ENCODE data around the gene ATPAF2. TPM values are rescaled to one million over a fixed set of nuclear protein-coding genes. Genes with fewer than 3 reads are reported as not detected.
A peak's percentile ranks its signal among the peaks of the same experiment; 100 is the strongest.

Gene ATPAF2
- total RNA-seq, 1 experiment from 2014 or later, result 17.8 TPM

DNA sequence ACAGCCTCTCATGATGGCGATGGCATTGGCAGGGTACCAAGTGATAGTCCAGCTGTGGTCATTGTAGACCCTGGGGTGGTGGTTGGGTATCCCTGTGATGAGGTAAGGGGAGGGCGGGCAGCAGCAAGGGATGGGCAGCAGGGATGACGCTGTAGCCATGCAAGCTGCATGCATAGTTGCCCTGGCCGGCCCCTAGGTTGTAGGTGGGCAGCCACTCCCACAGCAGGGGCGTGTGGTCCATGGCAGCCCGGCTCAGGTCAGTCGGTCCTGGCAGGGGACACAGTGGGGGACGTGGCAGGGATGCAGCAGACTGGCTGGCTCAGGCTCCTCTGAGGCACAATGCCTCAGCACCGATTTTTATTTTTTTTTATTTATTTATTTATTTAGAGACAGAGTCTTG, 57.6 kb downstream of the ATPAF2 start:
- no peaks in the 10 kb centered on the region for H3K36me3 ChIP-seq
- H3K27ac ChIP-seq, result no peak overlapping the region
- H3K9me3 ChIP-seq (replicated peaks), result no peaks in the 10 kb centered on the region
- no peaks in the 10 kb centered on the region for H3K4me1 ChIP-seq (replicated peaks)
- H3K4me3 ChIP-seq, result no peak overlapping the region
- no peak for DNase-seq (ENCODE audit: low read depth in 1 of 2, low spot score in 2 of 2)
- no peaks in the 10 kb centered on the region for H3K27me3 ChIP-seq (replicated peaks)

DNA sequence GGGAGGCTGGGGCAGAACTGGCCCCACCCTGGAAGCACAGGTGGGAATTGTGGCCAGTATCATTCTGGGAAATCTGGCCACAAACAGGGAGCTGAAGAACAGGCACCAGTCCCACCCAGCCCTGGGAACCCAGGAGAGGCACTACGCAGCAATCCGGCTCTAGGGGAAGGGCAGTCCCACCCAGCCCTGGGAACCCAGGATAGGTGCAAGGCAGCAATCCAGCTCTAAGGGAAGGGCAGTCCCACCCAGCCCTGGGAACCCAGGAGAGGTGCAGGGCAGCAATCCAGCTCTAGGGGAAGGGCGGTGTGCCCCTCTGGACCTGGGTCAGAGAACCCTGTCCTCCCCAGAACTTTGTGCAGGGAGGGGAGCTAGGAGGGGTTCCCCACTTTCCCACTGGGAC, 59.2 kb downstream of the ATPAF2 start:
- Histone ChIP-seq H3K27me3 (replicated peaks) (no peaks in the 10 kb centered on the region), H3K36me3 (no peaks in the 10 kb centered on the region), H3K9me3 (replicated peaks) (no peaks in the 10 kb centered on the region), H3K4me1 (replicated peaks) (no peaks in the 10 kb centered on the region), H3K4me3 (no peak overlapping the region), H3K27ac (no peak overlapping the region)
- no peak for DNase-seq (ENCODE audit: low read depth in 1 of 2, low spot score in 2 of 2)

DNA sequence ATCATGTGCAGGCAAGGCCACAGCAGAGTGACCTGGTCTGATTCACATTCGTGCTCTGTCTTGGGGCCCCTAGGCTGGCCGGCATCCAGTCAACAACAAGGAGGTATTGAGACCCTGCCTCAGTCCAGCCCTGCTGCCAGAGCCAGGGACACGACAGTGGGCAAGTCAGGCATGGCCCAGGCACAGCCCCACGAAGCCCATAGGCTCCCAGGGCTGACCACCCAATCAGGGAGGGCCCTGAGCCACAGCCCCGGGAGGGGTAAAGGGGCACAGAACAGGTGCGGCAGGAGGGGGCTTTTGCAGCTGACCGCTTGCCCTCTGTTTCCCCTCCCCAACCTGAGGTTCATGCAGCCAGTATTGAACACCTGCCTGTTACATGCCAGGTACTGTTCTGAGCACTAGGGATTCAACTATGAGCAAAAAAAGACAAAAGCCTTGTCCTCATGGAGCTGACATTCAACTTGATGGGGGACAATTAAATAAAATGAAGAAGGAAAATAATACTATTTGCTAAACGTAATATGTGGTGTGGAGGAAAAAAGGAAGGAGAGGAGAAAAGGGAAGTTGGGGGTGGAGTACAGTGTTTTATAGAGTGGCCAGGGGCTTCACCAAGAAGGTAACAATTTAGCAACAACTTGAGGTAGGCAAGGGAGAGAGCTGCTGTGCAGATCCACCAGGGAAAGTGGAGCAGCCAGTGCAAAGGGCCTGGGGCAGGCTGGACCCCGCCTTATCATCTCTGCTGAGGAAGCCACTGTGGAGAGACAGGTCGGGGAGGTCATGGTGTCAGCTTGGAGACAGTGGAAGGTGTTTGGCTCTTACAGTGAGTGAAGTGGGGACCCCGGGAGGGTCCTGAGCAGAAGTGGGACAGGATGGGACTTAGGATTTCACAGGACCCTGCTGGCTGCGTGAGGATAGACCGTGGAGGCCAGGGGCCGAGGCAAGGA, 60.2 kb downstream of the ATPAF2 start:
- Histone ChIP-seq H3K4me3 (no peak overlapping the region), H3K4me1 (replicated peaks) (no peaks in the 10 kb centered on the region), H3K9me3 (replicated peaks) (no peaks in the 10 kb centered on the region), H3K27ac (no peak overlapping the region), H3K36me3 (no peaks in the 10 kb centered on the region), H3K27me3 (replicated peaks) (no peaks in the 10 kb centered on the region)
- no peak for DNase-seq (ENCODE audit: low read depth in 1 of 2, low spot score in 2 of 2)

DNA sequence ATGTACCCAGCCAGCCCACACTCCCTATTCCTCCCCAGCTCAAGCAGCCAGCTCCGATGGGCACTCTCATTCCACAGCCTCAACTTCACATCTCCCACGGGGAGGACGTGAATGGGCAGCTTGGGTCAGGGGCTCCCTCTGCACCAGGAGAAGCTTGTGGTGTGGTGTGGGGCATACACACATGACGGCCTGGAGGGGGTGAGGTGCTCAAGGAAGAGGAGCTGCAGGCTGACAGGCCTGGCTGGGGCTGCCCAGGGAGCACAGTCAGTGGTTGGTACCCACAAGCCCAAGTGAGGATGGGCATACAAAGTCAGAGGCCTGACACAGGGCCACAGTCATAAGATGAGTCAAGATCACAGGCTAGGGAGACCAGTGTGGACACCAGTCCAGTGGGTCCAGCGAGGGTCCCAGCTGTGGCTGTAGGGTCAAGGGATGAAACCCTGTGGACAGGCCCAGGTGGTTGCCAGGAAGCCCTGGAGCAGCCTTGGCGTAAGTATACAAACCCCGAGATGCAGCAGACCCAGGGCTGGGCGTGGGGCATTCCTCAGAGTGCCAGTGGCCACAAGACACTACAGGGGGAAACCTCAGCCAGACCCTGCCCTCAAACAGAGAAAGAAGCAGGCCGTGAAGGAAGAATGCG, 61.9 kb downstream of the ATPAF2 start:
- no peak overlapping the region for H3K27ac ChIP-seq
- H3K4me3 ChIP-seq, result no peak overlapping the region
- H3K9me3 ChIP-seq (replicated peaks), result no peaks in the 10 kb centered on the region
- no peak for DNase-seq (ENCODE audit: low read depth in 1 of 2, low spot score in 2 of 2)
- H3K4me1 ChIP-seq (replicated peaks), result no peaks in the 10 kb centered on the region
- no peaks in the 10 kb centered on the region for H3K27me3 ChIP-seq (replicated peaks)
- peaks cover 1% of the 10 kb centered on the region; the same call in 1 of the 2 replicates for H3K36me3 ChIP-seq

DNA sequence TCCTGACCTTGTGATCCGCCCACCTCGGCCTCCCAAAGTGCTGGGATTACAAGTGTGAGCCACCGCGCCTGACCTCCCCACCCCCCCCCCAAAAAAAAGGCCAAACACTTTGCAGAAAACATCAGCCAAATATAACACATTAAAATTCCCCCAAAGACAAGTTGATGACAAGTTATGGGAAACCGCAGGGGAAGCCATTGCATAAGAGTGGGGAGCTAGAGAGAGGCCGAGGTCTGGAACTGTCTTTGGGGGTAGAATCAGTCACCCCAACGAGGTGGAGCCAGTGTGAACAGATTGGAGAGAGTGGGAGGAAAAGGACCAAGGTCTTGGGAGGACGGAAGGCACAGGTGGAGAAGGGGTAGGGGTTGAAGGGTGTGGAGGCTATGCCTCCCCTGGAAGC, 63.5 kb downstream of the ATPAF2 start:
- Histone ChIP-seq H3K9me3 (replicated peaks) (no peaks in the 10 kb centered on the region), H3K27ac (no peak overlapping the region), H3K27me3 (replicated peaks) (no peaks in the 10 kb centered on the region), H3K4me3 (no peak overlapping the region), H3K36me3 (peaks cover 6% of the 10 kb centered on the region; the same call in 1 of the 2 replicates), H3K4me1 (replicated peaks) (peaks cover 8% of the 10 kb centered on the region)
- DNase-seq (ENCODE audit: low read depth in 1 of 2, low spot score in 2 of 2), result no peak

DNA sequence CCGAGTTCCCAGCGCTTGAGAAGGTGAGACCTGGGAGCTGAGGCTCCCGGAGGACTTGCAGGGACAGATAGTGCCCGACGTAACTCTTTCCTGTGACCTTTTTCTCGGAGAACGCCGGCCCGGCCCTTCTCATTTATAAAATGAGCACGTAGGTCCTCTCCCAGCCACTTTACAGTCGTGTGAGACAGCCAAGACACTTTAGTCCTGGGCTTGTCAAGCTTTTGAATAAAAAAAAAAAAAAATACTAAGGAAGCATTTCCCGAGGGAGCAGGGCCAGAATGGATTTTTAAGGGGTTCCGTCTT, 66.1 kb downstream of the ATPAF2 start:
- H3K4me1 ChIP-seq (replicated peaks), result peaks cover 8% of the 10 kb centered on the region
- no peaks in the 10 kb centered on the region for H3K27me3 ChIP-seq (replicated peaks)
- H3K4me3 ChIP-seq, result peak overlapping the region; percentile 80
- no peaks in the 10 kb centered on the region for H3K9me3 ChIP-seq (replicated peaks)
- DNase-seq (ENCODE audit: low read depth in 1 of 2, low spot score in 2 of 2), result no peak
- peak overlapping the region; percentile 70 for H3K27ac ChIP-seq
- peaks cover 6% of the 10 kb centered on the region; the same call in 1 of the 2 replicates for H3K36me3 ChIP-seq

DNA sequence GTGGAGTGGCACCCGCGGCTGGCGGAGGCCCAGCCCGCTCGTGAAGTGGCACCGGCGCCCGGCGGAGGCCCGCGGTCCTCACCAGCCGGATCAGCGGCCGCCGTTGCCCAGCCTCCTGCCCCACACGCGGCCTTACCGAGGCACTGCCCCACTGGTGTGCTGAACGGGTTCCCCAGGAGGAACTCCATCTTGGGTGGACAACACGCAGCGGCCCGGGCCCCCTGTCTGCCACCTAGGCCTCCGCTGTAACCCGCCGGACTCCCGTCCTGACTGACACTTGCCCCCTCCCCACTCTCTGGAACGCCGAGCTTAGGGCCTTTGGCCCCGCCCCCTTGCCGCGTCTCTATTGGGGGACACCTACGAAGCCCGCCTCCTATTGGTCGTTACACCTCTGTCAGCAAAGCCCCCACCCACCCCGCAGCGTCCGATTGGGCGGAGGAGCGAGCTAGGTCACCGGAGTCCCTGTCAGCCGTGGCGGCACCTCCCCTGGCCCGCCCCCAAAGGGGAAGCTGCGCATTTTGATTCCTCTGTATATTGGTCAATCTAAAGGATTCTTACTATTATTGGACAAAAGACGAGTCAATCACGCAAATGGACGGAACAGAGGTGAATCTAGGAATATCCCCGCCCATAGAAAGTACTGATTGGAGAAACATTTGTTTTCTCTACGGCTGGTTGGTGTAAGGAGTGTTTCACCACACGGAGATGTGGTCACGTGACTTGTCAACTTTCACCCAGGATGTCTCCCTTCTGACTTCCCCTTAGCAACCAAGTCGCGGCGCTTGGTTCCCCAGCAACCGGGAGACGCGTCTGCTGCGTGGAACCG, 66.6 kb downstream of the ATPAF2 start, which contains the start of the genes DRC3 and TOM1L2:
Gene DRC3, plus strand, starts transcription at position 737 of the 826 bp plus-strand sequence. CDS start 4,737 bp downstream, outside the sequence.
Gene TOM1L2, minus strand, starts transcription at position 275 of the 826 bp plus-strand sequence. Its CDS starts 87 bp downstream, at position 188.
- DNase-seq (ENCODE audit: low read depth in 1 of 2, low spot score in 2 of 2), result peak; percentile 100
- peaks cover 6% of the 10 kb centered on the region; the same call in 1 of the 2 replicates for H3K36me3 ChIP-seq
- H3K4me1 ChIP-seq (replicated peaks), result peaks cover 9% of the 10 kb centered on the region
- peak within 1 kb of the TSS; percentile 70 for H3K27ac ChIP-seq
- no peaks in the 10 kb centered on the region for H3K27me3 ChIP-seq (replicated peaks)
- peak within 1 kb of the TSS; percentile 80 for H3K4me3 ChIP-seq
- no peaks in the 10 kb centered on the region for H3K9me3 ChIP-seq (replicated peaks)

DNA sequence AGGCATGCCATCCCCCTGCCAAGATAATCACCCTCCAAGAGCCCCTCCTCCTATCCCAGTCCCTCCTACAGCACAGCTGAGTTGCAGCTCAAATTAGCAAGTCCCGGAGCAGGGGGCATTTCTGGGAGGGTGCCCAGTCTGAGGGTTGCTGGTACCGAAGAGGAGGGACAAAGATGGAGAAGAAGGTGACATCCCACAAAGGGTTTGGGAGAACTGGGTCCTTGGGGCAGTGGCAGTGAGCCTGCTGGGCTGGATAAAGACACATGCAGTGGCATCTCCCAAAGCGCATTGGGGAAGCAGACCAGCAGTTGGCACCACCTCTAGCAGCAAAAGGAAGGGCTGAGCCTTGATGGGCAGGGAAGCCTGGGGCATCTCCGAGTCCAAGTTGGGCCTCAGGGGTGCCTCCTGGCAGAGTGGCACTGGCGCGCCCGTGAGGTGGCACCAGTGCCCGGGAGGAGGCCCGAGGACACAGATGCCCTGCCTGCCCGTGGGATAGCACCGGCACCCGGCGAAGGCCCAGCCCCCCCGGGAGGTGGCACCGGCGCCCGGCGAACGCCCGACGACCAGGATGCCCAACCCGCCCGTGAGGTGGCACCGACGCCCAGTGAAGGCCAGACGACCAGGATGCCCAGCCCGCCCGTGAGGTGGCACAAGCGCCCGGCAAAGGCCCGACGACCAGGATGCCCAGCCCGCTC, 67.4 kb downstream of the ATPAF2 start:
- no peaks in the 10 kb centered on the region for H3K9me3 ChIP-seq (replicated peaks)
- H3K27me3 ChIP-seq (replicated peaks), result no peaks in the 10 kb centered on the region
- peaks cover 6% of the 10 kb centered on the region; the same call in 1 of the 2 replicates for H3K36me3 ChIP-seq
- H3K4me3 ChIP-seq, result peak overlapping the region; percentile 80
- peaks cover 17% of the 10 kb centered on the region for H3K4me1 ChIP-seq (replicated peaks)
- DNase-seq (ENCODE audit: low read depth in 1 of 2, low spot score in 2 of 2), result peak in 1 of 2 experiments; percentile 23
- peak overlapping the region; percentile 54 for H3K27ac ChIP-seq

DNA sequence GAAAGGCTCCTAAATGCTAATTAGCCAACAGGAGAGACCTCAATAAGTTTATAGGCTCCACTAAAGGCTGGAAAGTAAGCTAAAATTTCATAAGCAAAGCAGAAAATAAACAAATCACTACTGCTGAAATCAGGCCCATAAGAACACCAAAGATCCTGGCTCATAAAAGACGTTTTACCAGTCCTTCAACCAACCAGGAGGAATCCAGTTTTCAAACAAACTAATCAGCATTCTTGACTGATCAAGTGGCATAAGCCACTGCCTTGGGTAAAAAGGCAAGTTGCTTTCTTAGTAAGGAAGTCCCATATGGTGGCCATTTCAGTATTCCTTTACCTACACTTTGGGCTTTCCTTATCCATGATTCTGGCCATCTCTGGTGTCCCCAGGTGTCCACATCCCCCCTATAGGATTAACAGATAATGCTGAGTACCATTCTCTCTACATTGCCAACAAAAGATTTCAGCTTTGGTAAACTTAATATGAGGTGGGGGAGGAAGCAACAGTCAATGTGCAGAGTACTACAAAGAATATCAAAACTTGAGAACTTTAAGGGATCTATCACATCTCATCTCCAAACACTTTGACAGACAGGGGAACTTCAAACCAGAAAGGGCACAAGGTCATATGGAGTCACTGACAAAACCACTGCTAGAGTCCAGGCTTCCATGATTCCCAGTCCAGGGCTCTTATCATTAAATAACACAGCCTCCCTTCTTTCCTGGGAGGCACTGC, 68.1 kb downstream of the ATPAF2 start:
- Histone ChIP-seq H3K4me3 (peak overlapping the region; percentile 80), H3K27ac (no peak overlapping the region), H3K9me3 (replicated peaks) (no peaks in the 10 kb centered on the region), H3K27me3 (replicated peaks) (no peaks in the 10 kb centered on the region), H3K4me1 (replicated peaks) (peaks cover 18% of the 10 kb centered on the region), H3K36me3 (peaks cover 6% of the 10 kb centered on the region; the same call in 1 of the 2 replicates)
- DNase-seq (ENCODE audit: low read depth in 1 of 2, low spot score in 2 of 2), result no peak

Other genes starting within 250 kb of the ATPAF2 start
- 17.2 and 32.7 TPM in 2 replicates for gene SREBF1, start 202.2 kb downstream of the ATPAF2 start, total RNA-seq (2014; rRNA removed; shearing (Covaris generic))
- 32.0 and 36.4 TPM in 2 replicates for gene TOM1L2, start 66.8 kb downstream of the ATPAF2 start, total RNA-seq (2014; rRNA removed; shearing (Covaris generic))
- 1.8 TPM in 1 of 2 replicates, not detected in the other for gene DRC3, start 66.3 kb downstream of the ATPAF2 start, total RNA-seq (2014; rRNA removed; shearing (Covaris generic))
- 2.0 and 4.4 TPM in 2 replicates for gene GID4, start 240 bp upstream of the ATPAF2 start, total RNA-seq (2014; rRNA removed; shearing (Covaris generic))
- 31.2 and 58.1 TPM in 2 replicates for gene DRG2, start 48.8 kb upstream of the ATPAF2 start, total RNA-seq (2014; rRNA removed; shearing (Covaris generic))
- gene MYO15A, start 69.6 kb upstream of the ATPAF2 start, total RNA-seq (2014; rRNA removed; shearing (Covaris generic)), result not detected in 2 replicates
- gene ALKBH5, start 144.7 kb upstream of the ATPAF2 start, total RNA-seq (2014; rRNA removed; shearing (Covaris generic)), result 52.3 and 61.3 TPM in 2 replicates
- gene LLGL1, start 186.5 kb upstream of the ATPAF2 start, total RNA-seq (2014; rRNA removed; shearing (Covaris generic)), result 15.9 and 19.3 TPM in 2 replicates
- 115 TPM in 2 replicates for gene FLII, start 219.6 kb upstream of the ATPAF2 start, total RNA-seq (2014; rRNA removed; shearing (Covaris generic))
- 5.3 and 14.8 TPM in 2 replicates for gene MIEF2, start 221.5 kb upstream of the ATPAF2 start, total RNA-seq (2014; rRNA removed; shearing (Covaris generic))